Skeletal muscle tissue (tissue), 5 donors: ENCODE results near the gene VPS18. TPM values are rescaled to one million over a fixed set of nuclear protein-coding genes. Genes with fewer than 3 reads are reported as not detected.

Experiments
- H3K27ac ChIP-seq: one replicate; pipeline ENCODE4 v1.7.0; 2013; ENCODE audit warnings: mild to moderate bottlenecking, low read depth, low read length, inconsistent platforms
- H3K27me3 ChIP-seq, 3 donors: one replicate each; pipeline ENCODE4 v1.7.0; 2013; ENCODE audit warnings: low read length in 3 of 3; ENCODE audit not compliant: control insufficient read depth in 3 of 3, insufficient read depth in 3 of 3
- H3K36me3 ChIP-seq, 3 donors: one replicate each; pipeline ENCODE4 v1.7.0; 2013; ENCODE audit warnings: low read length in 3 of 3; ENCODE audit not compliant: control insufficient read depth in 3 of 3, insufficient read depth in 3 of 3
- H3K4me1 ChIP-seq, 3 donors: one replicate each; pipeline ENCODE4 v1.7.0; 2013; ENCODE audit warnings: low read length in 3 of 3, mild to moderate bottlenecking in 3 of 3; ENCODE audit not compliant: control insufficient read depth in 3 of 3, insufficient read depth in 3 of 3
- H3K4me3 ChIP-seq, 3 donors: one replicate each; pipeline ENCODE4 v1.7.0; 2013; ENCODE audit warnings: low read length in 3 of 3
- H3K9ac ChIP-seq, 3 donors: one replicate each; pipeline ENCODE4 v1.7.0; 2013; ENCODE audit warnings: low read length in 3 of 3, mild to moderate bottlenecking in 3 of 3, moderate library complexity in 2 of 3, low read depth in 1 of 3
- H3K9me3 ChIP-seq, 3 donors: one replicate each; pipeline ENCODE4 v1.7.0; 2013; ENCODE audit warnings: low read length in 3 of 3; ENCODE audit not compliant: control insufficient read depth in 3 of 3
- small RNA-seq: library from RNA; depleted of rRNA; stranded (forward); fragments of <200 nt; gene quantifications from one replicate; pipeline ENCODE3, GENCODE V24; 2014
- total RNA-seq: library from RNA; depleted of rRNA; stranded (reverse); fragments of >200 nt; gene quantifications from one replicate; pipeline ENCODE4 v1.2.3, GENCODE V29; 2014
- donor health status: Osteomylitis.

Gene VPS18
- total RNA-seq, 1 donor from 2014 or later: 20.9 TPM

GRCh38 chr15:40951764-40952163, 57.5 kb downstream of the VPS18 start:
- no peaks in the 10 kb centered on the region for H3K36me3 ChIP-seq
- H3K4me3 ChIP-seq: no peak overlapping the region
- H3K4me1 ChIP-seq: peaks cover 34 to 53% (median 43%) of the 10 kb centered on the region in 3 donors
- H3K27ac ChIP-seq: no peak overlapping the region
- H3K27me3 ChIP-seq: no peaks in the 10 kb centered on the region
- no peaks in the 10 kb centered on the region for H3K9me3 ChIP-seq
- no peak overlapping the region for H3K9ac ChIP-seq

- Histone ChIP-seq H3K4me3 (peak overlapping the region; percentile 78 to 89 (median 87)), H3K9me3 (no peaks in the 10 kb centered on the region), H3K27me3 (no peaks in the 10 kb centered on the region), H3K4me1 (peaks cover 40 to 59% (median 50%) of the 10 kb centered on the region in 3 donors), H3K36me3 (no peaks in the 10 kb centered on the region), H3K9ac (peak overlapping the region; percentile 76 to 89 (median 81)), H3K27ac (peak overlapping the region; percentile 31)
Observed at GRCh38 chr15:40952301-40952900, 58.2 kb downstream of the VPS18 start.

GRCh38 chr15:40952901-40953712, 58.9 kb downstream of the VPS18 start, which contains the start of gene CHAC1:
CHAC1 (plus strand) TSS chr15:40953471; CDS start chr15:40953584, 113 bp downstream.
- Histone ChIP-seq H3K4me1 (peaks cover 47 to 66% (median 57%) of the 10 kb centered on the region in 3 donors), H3K9ac (peak within 1 kb of the TSS; percentile 76 to 89 (median 81)), H3K9me3 (no peaks in the 10 kb centered on the region), H3K27ac (peak within 1 kb of the TSS; percentile 31), H3K27me3 (no peaks in the 10 kb centered on the region), H3K4me3 (peak within 1 kb of the TSS; percentile 78 to 89 (median 87)), H3K36me3 (no peaks in the 10 kb centered on the region)

Small RNA genes within 50 kb of the gene (small RNA-seq; reads per million reads assigned to genes)
- gene AC025166.1: not detected
- not detected for gene ISCA1P4

Other genes starting within 250 kb of the VPS18 start
- gene RAD51, start 199.3 kb upstream of the VPS18 start, total RNA-seq: 1.6 TPM
- 14.6 TPM for gene RMDN3, start 139.2 kb upstream of the VPS18 start, total RNA-seq
- 1.6 TPM for gene GCHFR, start 130.4 kb upstream of the VPS18 start, total RNA-seq
- gene C15orf62, start 124.5 kb upstream of the VPS18 start, total RNA-seq: not detected
- 19.8 TPM for gene ZFYVE19, start 87.4 kb upstream of the VPS18 start, total RNA-seq
- 10.4 TPM for gene DNAJC17, start 87.0 kb upstream of the VPS18 start, total RNA-seq
- not detected for gene PPP1R14D, start 65.7 kb upstream of the VPS18 start, total RNA-seq
- gene SPINT1, start 50.4 kb upstream of the VPS18 start, total RNA-seq: under 0.01 TPM
- 1.0 TPM for gene RHOV, start 20.2 kb upstream of the VPS18 start, total RNA-seq
- 11.5 TPM for gene DLL4, start 34.9 kb downstream of the VPS18 start, total RNA-seq
- 0.52 TPM for gene CHAC1, start 59.0 kb downstream of the VPS18 start, total RNA-seq
- gene INO80, start 221.8 kb downstream of the VPS18 start, total RNA-seq: 23.5 TPM